HG02798 (cell line): ENCODE measurements around the gene BSN.
"Not testable (repeated sequence)": the region's sequence is repeated elsewhere in the genome, so short reads cannot be mapped to it uniquely, and the experiment has no call there.

Source experiments
- ATAC-seq: cut with Tn5 transposase; IDR thresholded peaks from one replicate; pipeline ENCODE4 v1.9.1; 2021; ENCODE audit warnings: mild to moderate bottlenecking; ENCODE audit not compliant: unreplicated experiment, poor library complexity

BSN gene

GRCh38 chr3:49534581-49535441 is 19.5 kb upstream of the BSN start:
- ATAC-seq: no peak

GRCh38 chr3:49535971-49536874 is 18.1 kb upstream of the BSN start:
- no peak for ATAC-seq

- no peak for ATAC-seq
Measured at GRCh38 chr3:49536875-49537533, 17.3 kb upstream of the BSN start.

GRCh38 chr3:49539659-49540560 is 14.4 kb upstream of the BSN start:
- ATAC-seq: peak; percentile 96

GRCh38 chr3:49552087-49552486 is 2.2 kb upstream of the BSN start:
- no peak for ATAC-seq

GRCh38 chr3:49553324-49553691 is 969 bp upstream of the BSN start:
- ATAC-seq: no peak

GRCh38 chr3:49554633-49555265 is 472 bp downstream of the BSN start:
- ATAC-seq: peak; percentile 60

DNA sequence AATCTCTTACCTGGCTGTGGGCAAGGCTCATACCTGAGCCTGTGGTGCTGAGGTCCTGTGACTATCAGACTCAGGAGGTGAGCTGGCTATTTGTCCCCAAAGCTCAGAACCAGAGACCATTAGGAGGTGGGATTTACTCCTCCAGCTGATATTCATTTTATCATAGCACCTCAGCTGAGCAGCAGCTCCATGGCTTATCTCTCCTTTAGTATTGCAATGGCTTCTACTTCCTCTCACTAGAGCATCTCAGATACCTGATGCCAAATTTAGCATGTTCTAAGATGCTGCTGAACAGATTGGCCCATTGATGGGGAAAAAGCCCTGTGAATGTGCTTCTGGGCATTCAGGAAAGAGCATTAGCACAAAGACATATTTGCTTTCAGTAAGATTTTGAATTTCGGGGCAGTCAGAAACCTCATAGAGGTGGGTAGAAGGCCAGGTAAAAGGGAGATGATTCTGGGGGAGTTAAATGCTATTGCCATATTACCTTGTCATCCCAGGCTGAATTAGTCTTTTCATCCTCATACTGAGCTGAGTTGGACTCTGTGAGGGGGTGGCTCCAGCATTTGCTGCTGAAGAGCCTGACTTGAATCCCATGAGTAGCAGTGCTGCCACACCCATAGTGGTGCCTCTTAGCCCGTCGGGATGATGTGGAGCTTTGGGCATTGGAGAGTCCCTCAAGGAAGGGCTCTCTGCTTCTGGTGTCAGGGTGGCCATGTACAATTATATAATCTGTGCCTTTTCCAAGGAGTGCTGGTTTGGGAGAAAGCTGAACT is 2.4 kb downstream of the BSN start:
- ATAC-seq: no peak

DNA sequence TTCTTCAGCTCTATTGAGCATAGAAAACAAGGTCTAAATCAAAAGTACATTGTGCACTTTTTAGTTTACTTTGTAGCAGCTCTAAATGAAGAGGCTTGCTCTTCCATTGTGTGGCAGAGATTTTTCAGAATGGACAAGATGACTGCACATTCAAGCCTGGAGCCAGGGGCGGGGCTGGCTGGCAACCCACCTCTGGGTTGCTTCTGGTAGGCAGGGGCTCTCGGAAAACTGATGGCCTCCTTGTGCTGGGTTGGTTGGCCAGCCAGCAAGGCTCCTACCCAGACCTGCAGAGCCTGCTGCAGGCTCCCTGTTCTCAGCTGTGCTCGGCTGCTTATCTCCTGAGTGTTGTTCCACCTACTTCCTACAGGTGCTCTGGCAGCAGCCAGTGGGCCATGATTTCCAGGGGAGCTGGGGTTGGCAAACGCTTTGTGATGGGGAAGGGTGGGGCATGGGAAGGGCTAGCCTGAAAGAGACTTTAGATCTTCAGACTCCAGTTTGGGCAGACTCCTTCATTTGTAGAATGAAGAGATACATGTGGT is 8.8 kb downstream of the BSN start:
- no peak for ATAC-seq

GRCh38 chr3:49563766-49564165 is 9.5 kb downstream of the BSN start:
- ATAC-seq: no peak

GRCh38 chr3:49566312-49566711 is 12.0 kb downstream of the BSN start:
- ATAC-seq: no peak

DNA sequence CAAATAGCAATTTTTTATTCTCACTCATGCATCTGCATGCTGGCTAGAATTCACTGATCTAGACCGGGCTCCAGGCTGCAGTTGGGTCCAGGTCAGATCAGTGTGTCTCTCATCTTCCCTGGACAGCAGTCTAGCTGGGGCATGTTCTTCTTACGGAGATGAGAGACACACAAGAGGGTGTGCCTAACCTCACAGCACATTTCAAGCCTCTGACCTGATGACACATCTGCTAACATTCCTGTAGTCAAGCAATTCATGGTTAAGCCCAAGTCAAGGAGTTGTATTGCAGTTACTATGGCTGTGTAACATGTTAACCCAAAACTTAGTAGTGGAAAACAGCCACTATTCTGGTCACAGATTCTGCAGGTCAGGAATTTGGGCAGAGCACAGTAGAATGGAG is 13.1 kb downstream of the BSN start:
- ATAC-seq: no peak

DNA sequence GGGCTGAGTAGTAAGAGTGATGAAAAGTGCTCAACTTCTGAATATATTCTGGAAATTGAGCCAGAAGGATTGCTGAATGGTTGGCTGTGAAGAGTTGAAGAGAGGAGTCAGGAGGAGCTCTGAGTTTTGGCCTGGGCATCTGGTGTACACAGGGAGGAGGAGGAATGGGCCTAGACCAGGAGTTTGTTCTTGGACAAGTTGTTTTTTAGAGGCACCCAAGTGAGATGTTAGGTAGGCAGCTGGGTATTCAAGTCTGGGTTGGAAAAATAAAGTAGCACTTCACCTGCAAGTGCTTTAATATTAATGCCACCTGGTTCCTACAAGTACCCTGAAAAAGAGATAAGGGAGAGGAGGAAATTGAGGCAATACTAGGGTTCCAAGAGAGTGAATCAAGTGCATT is 14.7 kb downstream of the BSN start:
- ATAC-seq: no peak

GRCh38 chr3:49570028-49570654 is 15.9 kb downstream of the BSN start:
- ATAC-seq: no peak

DNA sequence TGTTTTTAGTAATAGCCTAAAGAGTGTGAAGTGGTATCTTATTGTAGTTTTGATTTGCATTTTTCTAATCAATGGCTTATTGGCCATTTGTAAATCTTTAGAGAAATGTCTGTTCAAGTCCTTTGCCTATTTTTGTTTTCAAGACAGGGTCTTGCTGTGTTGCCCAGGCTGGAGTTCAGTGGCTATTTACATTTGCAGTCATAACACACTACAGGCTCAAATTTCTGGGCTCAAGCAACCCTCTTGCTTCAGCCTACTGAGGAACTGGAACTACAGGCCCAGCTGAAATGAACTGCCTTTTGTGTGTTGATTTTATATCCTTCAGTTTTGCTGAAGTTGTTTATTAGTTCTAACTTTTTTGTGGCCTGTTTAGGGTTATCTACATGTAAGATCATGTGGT is 27.9 kb downstream of the BSN start:
- no peak for ATAC-seq

- not testable (repeated sequence) for ATAC-seq
Measured at GRCh38 chr3:49585261-49585755, 31.0 kb downstream of the BSN start.

DNA sequence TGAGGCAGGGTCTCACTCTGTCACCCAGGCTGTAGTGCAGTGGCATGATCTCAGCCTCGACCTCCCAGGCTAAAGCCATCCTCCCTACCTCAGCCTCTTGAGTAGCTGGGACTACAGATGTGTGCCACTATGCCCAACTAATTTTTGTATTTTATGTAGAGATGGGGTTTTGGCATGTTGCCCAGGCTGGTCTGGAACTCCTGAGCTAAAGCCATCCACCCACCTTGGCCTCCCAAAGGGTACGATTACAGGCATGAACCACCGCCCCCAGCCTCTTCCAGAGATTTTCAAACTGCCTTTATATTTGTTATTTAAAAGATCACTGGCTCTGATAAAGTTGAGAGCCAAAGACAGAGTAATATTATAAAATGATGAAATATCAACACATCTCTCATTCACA is 37.3 kb downstream of the BSN start:
- no peak for ATAC-seq

- ATAC-seq: no peak
Measured at GRCh38 chr3:49593041-49593440, 38.8 kb downstream of the BSN start.
